ENCODE measurements around the gene CACNA1E.

- TF ChIP-seq CTCF (IDR thresholded peaks at IDR 0.05 in 4 of 5, conservative IDR thresholded peaks at IDR 0.05 in 1 of 5) (no peak), POLR2A (IDR thresholded peaks at IDR 0.05) (no peak)
These were observed 85.4 kb downstream of the CACNA1E start for GRCh38 chr1:181568736-181569135.

All from gastrocnemius medialis (tissue), 4 donors.